Kidney epithelial cell (primary cell): ENCODE measurements around the gene GOLGA6L7. TPM values are rescaled to one million over a fixed set of nuclear protein-coding genes. Genes with fewer than 3 reads are reported as not detected.

Experiments
- DNase-seq: peaks from one replicate; pipeline ENCODE4 v3.0.0-alpha.2; 2010; ENCODE audit warnings: low read depth
- H3K27me3 ChIP-seq: 2 replicates; pipeline ENCODE4 v1.6.0; 2011; ENCODE audit warnings: low read length; ENCODE audit not compliant: control insufficient read depth, insufficient read depth
- H3K36me3 ChIP-seq: 2 replicates; pipeline ENCODE4 v1.5.1; 2011; ENCODE audit warnings: low read length; ENCODE audit not compliant: control insufficient read depth, insufficient read depth
- H3K4me3 ChIP-seq: 2 replicates; pipeline ENCODE4 v1.5.1; 2011; ENCODE audit warnings: low read depth, mild to moderate bottlenecking, control low read depth, low read length
- CTCF ChIP-seq: IDR thresholded peaks from 2 replicates; pipeline ENCODE4 v1.5.1; 2011; ENCODE audit warnings: mild to moderate bottlenecking, moderate library complexity, low read length, control low read depth, inconsistent platforms; ENCODE audit not compliant: insufficient read depth, poor library complexity, severe bottlenecking
- total RNA-seq: library from RNA; depleted of rRNA; stranded (reverse); fragments of >200 nt; gene quantifications from 2 replicates; pipeline ENCODE4 v1.2.3, GENCODE V29; 2015

GOLGA6L7 gene
- total RNA-seq, 1 donor from 2014 or later: not detected

GRCh38 chr15:28885128-28885629 lies 36.7 kb upstream of the GOLGA6L7 start:
- no peaks in the 10 kb centered on the region for H3K36me3 ChIP-seq
- no peak for TF ChIP-seq CTCF
- DNase-seq: no peak
- no peaks in the 10 kb centered on the region for H3K27me3 ChIP-seq
- peak overlapping the region; percentile 56 for H3K4me3 ChIP-seq

- Histone ChIP-seq H3K36me3 (no peaks in the 10 kb centered on the region), H3K27me3 (no peaks in the 10 kb centered on the region), H3K4me3 (no peak overlapping the region)
- no peak for TF ChIP-seq CTCF
- DNase-seq: no peak
Observed at GRCh38 chr15:28884151-28884940, 35.9 kb upstream of the GOLGA6L7 start.

- TF ChIP-seq CTCF: no peak
- no peak for DNase-seq
- H3K36me3 ChIP-seq: no peaks in the 10 kb centered on the region
- no peaks in the 10 kb centered on the region for H3K27me3 ChIP-seq
- no peak overlapping the region for H3K4me3 ChIP-seq
Observed at GRCh38 chr15:28881600-28881999, 33.2 kb upstream of the GOLGA6L7 start.

GRCh38 chr15:28881170-28881569 lies 32.7 kb upstream of the GOLGA6L7 start:
- no peak for DNase-seq
- no peak for TF ChIP-seq CTCF

GRCh38 chr15:28880680-28881079 lies 32.2 kb upstream of the GOLGA6L7 start:
- TF ChIP-seq CTCF: no peak
- DNase-seq: no peak
- no peaks in the 10 kb centered on the region for H3K27me3 ChIP-seq

More at GRCh38 chr15:28881170-28881569, 32.7 kb upstream of the GOLGA6L7 start:
- no peaks in the 10 kb centered on the region for H3K27me3 ChIP-seq
- no peak overlapping the region for H3K4me3 ChIP-seq
- no peaks in the 10 kb centered on the region for H3K36me3 ChIP-seq

GRCh38 chr15:28879551-28879950 lies 31.1 kb upstream of the GOLGA6L7 start:
- H3K4me3 ChIP-seq: no peak overlapping the region
- no peak for DNase-seq
- H3K36me3 ChIP-seq: no peaks in the 10 kb centered on the region
- no peak for TF ChIP-seq CTCF
- H3K27me3 ChIP-seq: no peaks in the 10 kb centered on the region

More at GRCh38 chr15:28880680-28881079, 32.2 kb upstream of the GOLGA6L7 start:
- no peaks in the 10 kb centered on the region for H3K36me3 ChIP-seq
- H3K4me3 ChIP-seq: no peak overlapping the region
